ENCODE data around the gene KSR1. TPM values are rescaled to one million over a fixed set of nuclear protein-coding genes. Genes with fewer than 3 reads are reported as not detected.

Gene KSR1
- total and polyA plus RNA-seq, 9 donors: 43.3 to 112 (median 71.6) TPM

DNA sequence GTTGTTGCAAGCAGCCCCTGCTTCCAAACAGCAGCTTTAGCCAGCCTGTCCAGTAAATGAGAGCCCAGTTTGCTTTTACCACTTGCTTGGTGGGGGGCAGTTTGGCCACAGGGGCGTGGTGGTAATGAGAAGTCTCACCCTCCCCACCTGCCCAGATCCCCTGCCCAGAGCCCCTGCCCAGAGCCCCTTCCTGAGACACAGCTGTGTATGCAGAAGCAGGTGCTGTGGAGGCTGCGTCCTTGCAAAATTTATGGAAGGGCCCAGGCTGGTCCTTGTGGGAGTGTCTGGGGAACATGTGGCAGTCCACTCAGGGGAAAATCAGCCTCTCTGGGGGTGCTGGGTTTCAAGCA is 147.1 kb downstream of the KSR1 start:
- no peaks in the 10 kb centered on the region for H3K27me3 ChIP-seq (ENCODE audit: control insufficient read depth, insufficient read depth, low read length)
- H3K36me3 ChIP-seq (ENCODE audit: control insufficient read depth, insufficient read depth, low read length): peaks cover 80% of the 10 kb centered on the region
- 60% methylated on average over 1 of the region's 2 CpGs for WGBS (ENCODE audit: insufficient coverage)
- no peak for DNase-seq
- no peak overlapping the region for H3K4me3 ChIP-seq (ENCODE audit: low read length)
- H3K9me3 ChIP-seq (replicated peaks; ENCODE audit: control insufficient read depth, low read depth, low read length): no peaks in the 10 kb centered on the region
- H3K27ac ChIP-seq (ENCODE audit: low read length): no peak overlapping the region
- H3K4me1 ChIP-seq (ENCODE audit: control insufficient read depth, insufficient read depth, low read length): peaks cover 14% of the 10 kb centered on the region

DNA sequence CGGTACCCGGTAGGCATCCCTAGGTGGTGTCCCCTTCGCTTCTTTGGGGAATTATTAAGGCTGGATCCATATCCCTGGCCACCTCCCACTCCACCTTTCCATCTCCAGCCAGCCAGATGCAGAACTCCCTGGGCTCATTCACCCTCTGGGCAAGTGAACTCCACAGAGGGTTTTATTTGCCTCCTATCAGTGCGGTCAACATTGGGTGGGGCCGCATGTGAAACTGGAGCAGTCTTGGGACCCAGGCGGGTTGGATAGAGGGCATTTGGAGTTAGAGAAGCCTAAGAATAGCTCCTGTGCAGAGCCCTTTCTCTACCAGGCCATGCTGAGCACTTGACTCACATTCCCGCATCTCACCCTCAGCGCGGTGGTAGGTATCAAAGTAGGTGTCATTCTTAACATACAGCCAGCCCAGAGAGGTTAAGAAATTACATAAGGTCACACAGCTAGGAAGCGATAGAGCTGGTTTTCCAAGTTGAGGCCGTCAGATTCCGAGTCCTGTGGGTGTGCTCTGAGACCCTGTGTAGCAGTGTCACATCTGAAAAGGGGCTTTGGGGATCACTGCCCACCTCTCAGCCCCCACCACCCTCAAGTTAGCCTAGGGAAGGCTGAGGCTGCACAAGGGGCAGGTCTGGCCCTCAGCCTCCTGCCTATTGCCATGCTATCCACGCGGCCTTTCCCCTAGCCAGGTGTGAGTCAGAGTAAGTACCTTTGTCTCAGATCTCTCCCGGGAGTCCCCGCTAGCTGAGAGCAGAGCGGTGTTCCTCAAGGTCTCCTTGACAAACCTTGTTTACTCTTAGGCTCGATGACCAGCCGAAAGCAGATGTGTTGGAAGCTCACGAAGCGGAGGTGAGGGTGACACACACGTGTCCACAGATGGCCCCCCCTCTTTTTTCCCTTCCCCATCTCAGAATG is 147.9 kb downstream of the KSR1 start:
- peaks cover 14% of the 10 kb centered on the region for H3K4me1 ChIP-seq (ENCODE audit: control insufficient read depth, insufficient read depth, low read length)
- no peak for DNase-seq
- H3K9me3 ChIP-seq (replicated peaks; ENCODE audit: control insufficient read depth, low read depth, low read length): no peaks in the 10 kb centered on the region
- H3K27ac ChIP-seq (ENCODE audit: low read length): no peak overlapping the region
- 97% methylated on average over 12 of the region's 22 CpGs for WGBS (ENCODE audit: insufficient coverage)
- no peak overlapping the region for H3K4me3 ChIP-seq (ENCODE audit: low read length)
- H3K27me3 ChIP-seq (ENCODE audit: control insufficient read depth, insufficient read depth, low read length): no peaks in the 10 kb centered on the region
- H3K36me3 ChIP-seq (ENCODE audit: control insufficient read depth, insufficient read depth, low read length): peaks cover 81% of the 10 kb centered on the region

DNA sequence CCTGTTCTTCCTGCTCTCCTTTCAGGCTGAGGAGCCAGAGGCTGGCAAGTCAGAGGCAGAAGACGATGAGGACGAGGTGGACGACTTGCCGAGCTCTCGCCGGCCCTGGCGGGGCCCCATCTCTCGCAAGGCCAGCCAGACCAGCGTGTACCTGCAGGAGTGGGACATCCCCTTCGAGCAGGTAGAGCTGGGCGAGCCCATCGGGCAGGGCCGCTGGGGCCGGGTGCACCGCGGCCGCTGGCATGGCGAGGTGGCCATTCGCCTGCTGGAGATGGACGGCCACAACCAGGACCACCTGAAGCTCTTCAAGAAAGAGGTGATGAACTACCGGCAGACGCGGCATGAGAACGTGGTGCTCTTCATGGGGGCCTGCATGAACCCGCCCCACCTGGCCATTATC is 149.2 kb downstream of the KSR1 start:
- H3K27me3 ChIP-seq (ENCODE audit: control insufficient read depth, insufficient read depth, low read length): no peaks in the 10 kb centered on the region
- DNase-seq: no peak
- peaks cover 14% of the 10 kb centered on the region for H3K4me1 ChIP-seq (ENCODE audit: control insufficient read depth, insufficient read depth, low read length)
- H3K9me3 ChIP-seq (replicated peaks; ENCODE audit: control insufficient read depth, low read depth, low read length): no peaks in the 10 kb centered on the region
- no peak overlapping the region for H3K4me3 ChIP-seq (ENCODE audit: low read length)
- peaks cover 92% of the 10 kb centered on the region for H3K36me3 ChIP-seq (ENCODE audit: control insufficient read depth, insufficient read depth, low read length)
- WGBS (ENCODE audit: insufficient coverage): 96% methylated on average over 23 of the region's 25 CpGs
- no peak overlapping the region for H3K27ac ChIP-seq (ENCODE audit: low read length)

DNA sequence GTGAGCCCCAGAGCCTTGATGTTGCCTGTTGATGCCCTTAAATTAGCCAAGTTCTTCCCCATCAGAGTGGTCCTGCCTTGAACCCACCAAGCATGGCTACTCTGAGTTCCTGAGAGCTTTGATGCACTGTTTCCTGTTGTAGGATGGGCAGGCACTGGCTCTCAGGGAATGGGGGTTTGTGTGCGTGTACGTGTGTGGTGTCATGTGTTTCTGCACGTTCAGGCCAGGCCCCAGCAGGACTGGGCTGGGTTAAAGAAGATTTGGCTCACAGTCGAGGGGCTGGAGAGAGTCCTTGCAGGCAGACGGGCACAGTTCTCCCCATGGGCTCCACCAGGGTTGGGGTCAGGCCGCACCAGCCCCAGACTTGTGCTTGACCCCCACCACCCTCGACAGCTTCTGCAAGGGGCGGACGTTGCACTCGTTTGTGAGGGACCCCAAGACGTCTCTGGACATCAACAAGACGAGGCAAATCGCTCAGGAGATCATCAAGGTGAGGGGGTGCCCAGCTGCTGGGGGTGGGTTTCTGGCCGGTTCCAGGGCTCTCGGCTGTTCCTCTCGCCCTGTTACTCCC is 151.4 kb downstream of the KSR1 start:
- no peak overlapping the region for H3K4me3 ChIP-seq (ENCODE audit: low read length)
- peaks cover 11% of the 10 kb centered on the region for H3K4me1 ChIP-seq (ENCODE audit: control insufficient read depth, insufficient read depth, low read length)
- no peaks in the 10 kb centered on the region for H3K9me3 ChIP-seq (replicated peaks; ENCODE audit: control insufficient read depth, low read depth, low read length)
- WGBS (ENCODE audit: insufficient coverage): 76% methylated on average over 13 of the region's 16 CpGs
- no peaks in the 10 kb centered on the region for H3K27me3 ChIP-seq (ENCODE audit: control insufficient read depth, insufficient read depth, low read length)
- DNase-seq: no peak
- H3K27ac ChIP-seq (ENCODE audit: low read length): no peak overlapping the region
- peaks cover 93% of the 10 kb centered on the region for H3K36me3 ChIP-seq (ENCODE audit: control insufficient read depth, insufficient read depth, low read length)

DNA sequence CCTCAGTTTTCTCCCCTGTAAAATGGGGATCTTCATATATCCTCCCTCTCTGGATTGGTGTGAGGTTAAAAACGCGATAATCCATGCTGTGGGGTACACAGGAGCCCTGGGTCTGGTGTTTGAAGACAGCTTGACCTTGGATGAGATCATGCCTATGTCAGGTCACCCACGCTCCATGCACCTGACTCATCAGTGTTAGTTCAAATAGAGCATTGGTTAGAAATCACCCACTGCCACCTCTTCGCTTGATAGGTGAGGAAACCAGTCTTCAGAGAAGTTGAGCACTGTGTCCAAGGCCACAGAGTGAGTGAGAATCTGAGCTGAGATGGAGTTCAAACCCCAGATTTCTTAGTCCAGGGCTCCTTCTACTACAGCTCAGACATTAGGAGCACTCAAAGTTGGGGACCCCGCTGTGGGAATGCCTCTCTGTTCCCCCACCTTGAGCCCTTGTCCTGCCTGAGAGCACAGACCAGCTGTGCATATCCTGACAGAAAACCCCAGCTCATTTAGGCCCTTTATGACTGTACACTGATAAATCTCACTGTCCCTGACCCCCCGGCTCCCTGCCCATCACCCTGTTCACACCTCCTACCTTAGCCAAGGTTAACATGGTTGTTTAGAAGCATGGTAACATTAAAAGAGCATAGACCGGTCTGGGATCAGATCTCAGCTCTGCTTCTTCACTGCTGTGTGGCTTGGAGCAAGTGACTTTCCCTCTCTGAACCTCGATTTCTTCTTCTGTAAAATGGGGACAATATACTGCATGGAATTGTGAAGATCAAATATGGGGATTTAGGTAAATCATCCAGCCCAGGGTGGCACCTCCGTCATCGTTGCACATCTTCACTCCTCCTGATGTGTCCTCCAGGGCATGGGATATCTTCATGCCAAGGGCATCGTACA is 152.3 kb downstream of the KSR1 start:
- Histone ChIP-seq H3K27ac (ENCODE audit: low read length) (no peak overlapping the region), H3K27me3 (ENCODE audit: control insufficient read depth, insufficient read depth, low read length) (no peaks in the 10 kb centered on the region), H3K9me3 (replicated peaks; ENCODE audit: control insufficient read depth, low read depth, low read length) (no peaks in the 10 kb centered on the region), H3K4me3 (ENCODE audit: low read length) (no peak overlapping the region), H3K4me1 (ENCODE audit: control insufficient read depth, insufficient read depth, low read length) (peaks cover 3% of the 10 kb centered on the region), H3K36me3 (ENCODE audit: control insufficient read depth, insufficient read depth, low read length) (peaks cover 95% of the 10 kb centered on the region)
- WGBS (ENCODE audit: insufficient coverage): 93% methylated on average over 6 of the region's 11 CpGs
- DNase-seq: no peak

DNA sequence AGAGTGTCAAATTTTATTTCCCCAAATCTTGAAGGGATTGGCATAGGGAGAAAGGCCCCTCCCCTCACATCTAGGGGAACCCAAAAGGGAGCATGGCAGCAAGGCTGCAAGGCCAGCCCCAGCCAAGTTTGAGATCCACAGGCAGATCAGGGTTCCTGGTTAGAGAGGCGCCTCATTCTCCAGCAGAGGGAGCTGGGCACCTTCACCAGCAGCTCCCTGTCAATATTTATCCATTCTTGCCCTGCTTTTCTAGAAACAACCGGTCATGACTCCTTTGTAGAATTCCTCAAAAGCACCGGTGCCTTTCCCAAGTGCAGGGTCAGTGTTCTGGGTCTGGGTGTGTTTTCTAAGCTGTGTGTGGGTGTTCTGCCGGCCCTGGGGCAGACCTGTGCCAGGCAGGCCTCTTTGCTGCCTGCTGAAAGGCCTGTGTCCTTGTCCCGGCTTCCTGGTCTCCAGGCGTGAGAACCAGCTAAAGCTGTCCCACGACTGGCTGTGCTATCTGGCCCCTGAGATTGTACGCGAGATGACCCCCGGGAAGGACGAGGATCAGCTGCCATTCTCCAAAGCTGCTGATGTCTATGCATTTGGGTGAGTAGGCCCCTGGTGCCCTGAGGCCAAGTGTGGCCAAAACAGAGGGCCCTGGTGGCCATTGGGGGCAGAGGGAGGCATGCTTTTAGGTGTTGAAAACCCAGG is 153.5 kb downstream of the KSR1 start:
- no peaks in the 10 kb centered on the region for H3K4me1 ChIP-seq (ENCODE audit: control insufficient read depth, insufficient read depth, low read length)
- H3K9me3 ChIP-seq (replicated peaks; ENCODE audit: control insufficient read depth, low read depth, low read length): no peaks in the 10 kb centered on the region
- H3K27me3 ChIP-seq (ENCODE audit: control insufficient read depth, insufficient read depth, low read length): no peaks in the 10 kb centered on the region
- no peak overlapping the region for H3K4me3 ChIP-seq (ENCODE audit: low read length)
- H3K36me3 ChIP-seq (ENCODE audit: control insufficient read depth, insufficient read depth, low read length): peaks cover 94% of the 10 kb centered on the region
- H3K27ac ChIP-seq (ENCODE audit: low read length): no peak overlapping the region
- 80% methylated on average over 8 of the region's 11 CpGs for WGBS (ENCODE audit: insufficient coverage)
- peak; percentile 48 for DNase-seq

DNA sequence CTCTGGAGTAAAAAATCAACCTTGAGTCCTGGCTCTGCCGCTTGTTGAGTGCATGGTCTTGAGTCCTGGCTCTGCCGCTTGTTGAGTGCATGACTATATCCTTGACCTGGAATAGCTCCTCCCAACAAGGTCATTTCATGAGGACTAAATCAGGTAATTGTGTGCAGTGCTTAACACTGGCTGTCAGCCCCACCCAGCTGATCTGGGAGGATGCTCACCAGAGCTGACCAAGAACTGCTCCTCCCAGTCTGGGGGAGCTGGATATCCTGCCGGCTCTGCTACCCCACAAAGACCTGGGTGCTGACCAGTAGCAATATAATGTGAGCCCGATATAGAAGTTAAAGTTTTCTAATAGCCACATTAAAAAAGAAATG is 154.0 kb downstream of the KSR1 start:
- WGBS (ENCODE audit: insufficient coverage): 80% methylated on average over 1 of the region's 4 CpGs
- no peak for DNase-seq
- Histone ChIP-seq H3K9me3 (replicated peaks; ENCODE audit: control insufficient read depth, low read depth, low read length) (no peaks in the 10 kb centered on the region), H3K4me3 (ENCODE audit: low read length) (no peak overlapping the region), H3K4me1 (ENCODE audit: control insufficient read depth, insufficient read depth, low read length) (no peaks in the 10 kb centered on the region), H3K27me3 (ENCODE audit: control insufficient read depth, insufficient read depth, low read length) (no peaks in the 10 kb centered on the region), H3K36me3 (ENCODE audit: control insufficient read depth, insufficient read depth, low read length) (peaks cover 94% of the 10 kb centered on the region), H3K27ac (ENCODE audit: low read length) (no peak overlapping the region)

DNA sequence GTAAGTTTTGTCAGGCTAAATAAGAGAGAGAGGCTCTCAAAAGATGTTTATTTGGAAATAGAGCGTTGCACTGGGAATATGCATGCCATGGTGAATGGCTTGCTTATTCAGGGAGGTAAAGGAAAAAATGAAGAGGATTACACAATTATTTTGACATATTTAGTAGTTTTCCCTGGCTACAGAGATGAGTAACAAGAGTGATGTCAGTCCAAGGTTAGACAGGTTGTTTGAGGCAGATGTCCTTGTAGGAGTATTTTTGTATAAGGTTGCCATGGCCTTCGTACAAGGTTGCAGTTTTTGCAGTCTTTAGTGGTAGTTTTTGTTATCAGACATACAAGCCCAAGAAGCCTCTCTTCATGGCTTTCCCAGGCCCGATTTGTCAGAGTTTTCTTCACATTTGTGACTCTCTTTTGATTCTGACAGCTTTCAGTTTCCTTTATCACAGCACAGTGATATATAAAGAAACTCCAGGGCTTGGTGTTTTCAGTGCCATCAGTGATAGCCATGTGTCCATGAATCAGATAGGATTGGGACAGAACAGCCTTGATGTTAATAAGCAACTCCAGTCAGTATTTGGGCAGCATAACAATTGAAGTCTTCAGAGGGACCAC is 156.0 kb downstream of the KSR1 start:
- Histone ChIP-seq H3K36me3 (ENCODE audit: control insufficient read depth, insufficient read depth, low read length) (peaks cover 90% of the 10 kb centered on the region), H3K9me3 (replicated peaks; ENCODE audit: control insufficient read depth, low read depth, low read length) (no peaks in the 10 kb centered on the region), H3K27ac (ENCODE audit: low read length) (no peak overlapping the region), H3K27me3 (ENCODE audit: control insufficient read depth, insufficient read depth, low read length) (no peaks in the 10 kb centered on the region), H3K4me3 (ENCODE audit: low read length) (no peak overlapping the region), H3K4me1 (ENCODE audit: control insufficient read depth, insufficient read depth, low read length) (no peaks in the 10 kb centered on the region)
- no peak for DNase-seq
- WGBS (ENCODE audit: insufficient coverage): 80% methylated on average over 1 of the region's 3 CpGs

DNA sequence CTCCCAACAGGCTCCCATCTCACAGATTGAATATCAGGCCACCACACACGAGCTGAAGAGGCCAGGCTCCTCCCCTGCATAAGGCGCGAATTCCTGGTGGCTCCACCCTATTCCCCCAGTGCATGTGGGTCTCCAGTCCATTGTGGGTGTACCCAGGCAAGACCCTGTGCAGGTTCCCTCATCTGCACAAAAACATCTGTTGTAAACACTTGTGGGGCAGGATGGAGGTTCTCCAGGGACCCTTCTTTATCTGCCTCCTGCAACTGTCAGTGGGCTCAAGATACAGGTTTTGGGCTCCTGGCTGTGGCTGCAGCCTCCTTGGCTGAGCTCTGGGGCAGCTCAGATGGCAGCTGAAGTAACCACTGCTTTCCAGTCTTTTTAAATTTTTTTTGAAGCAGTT is 157.2 kb downstream of the KSR1 start:
- H3K4me1 ChIP-seq (ENCODE audit: control insufficient read depth, insufficient read depth, low read length): no peaks in the 10 kb centered on the region
- H3K4me3 ChIP-seq (ENCODE audit: low read length): no peak overlapping the region
- no peaks in the 10 kb centered on the region for H3K27me3 ChIP-seq (ENCODE audit: control insufficient read depth, insufficient read depth, low read length)
- 92% methylated on average over 3 of the region's 3 CpGs for WGBS (ENCODE audit: insufficient coverage)
- DNase-seq: no peak
- no peaks in the 10 kb centered on the region for H3K9me3 ChIP-seq (replicated peaks; ENCODE audit: control insufficient read depth, low read depth, low read length)
- H3K27ac ChIP-seq (ENCODE audit: low read length): no peak overlapping the region
- peaks cover 89% of the 10 kb centered on the region for H3K36me3 ChIP-seq (ENCODE audit: control insufficient read depth, insufficient read depth, low read length)
